Panc1 (cell line): Measurements from ENCODE around the gene SLC7A1. TPM values are rescaled to one million over a fixed set of nuclear protein-coding genes. Genes with fewer than 3 reads are reported as not detected.

Experiments used
- ATAC-seq: fragments of 200-7000 bp; cut with Tn5 transposase; 2 replicates; pipeline ENCODE4 v1.9.1; 2020; ENCODE audit warnings: mild to moderate bottlenecking, moderate library complexity
- BruUV-seq: library from RNA; stranded (reverse); fragments of 400-500 nt; replicated peaks from 2 replicates; lab custom pipeline; 2021; lab: Mats Ljungman, UMichigan
- CTCF ChIA-PET: fragments of 300-600 bp; sonication (Branson Sonifier 250); formaldehyde crosslinking; loops from one replicate; lab custom pipeline; 2022; ENCODE audit warnings: antibody characterized with exemption; lab: Charles Lee
- POLR2A ChIA-PET: fragments of 300-600 bp; sonication (Branson Sonifier 250); formaldehyde crosslinking; loops from one replicate; lab custom pipeline; 2022; ENCODE audit warnings: antibody characterized with exemption; lab: Charles Lee
- DNase-seq: peaks from one replicate; pipeline ENCODE4 v3.0.0-alpha.2; 2010; ENCODE audit warnings: low read depth, low spot score
- H3K27ac ChIP-seq: 2 replicates; pipeline ENCODE4 v1.5.1; 2011; ENCODE audit warnings: mild to moderate bottlenecking, low read length, inconsistent platforms
- H3K27me3 ChIP-seq: fragments of 200-500 bp; sonication (Bioruptor generic); 2 replicates; pipeline ENCODE4 v1.6.0; 2014; ENCODE audit warnings: low read length, inconsistent platforms; ENCODE audit not compliant: control insufficient read depth, insufficient read depth
- H3K36me3 ChIP-seq: fragments of 200-500 bp; sonication (Bioruptor generic); 2 replicates; pipeline ENCODE4 v1.5.1; 2014; ENCODE audit warnings: inconsistent platforms, mild to moderate bottlenecking, low read length, moderate library complexity; ENCODE audit not compliant: control insufficient read depth, insufficient read depth
- H3K4me1 ChIP-seq: 2 replicates; pipeline ENCODE4 v1.5.1; 2011; ENCODE audit warnings: inconsistent platforms, mild to moderate bottlenecking, low read length, moderate library complexity; ENCODE audit not compliant: control insufficient read depth, insufficient read depth
- H3K4me3 ChIP-seq, 2 experiments: 2 replicates each; pipeline ENCODE4 v1.5.1; 2011 to 2012; ENCODE audit warnings: low read depth in 2 of 2, low read length in 2 of 2, mild to moderate bottlenecking in 2 of 2, inconsistent platforms in 1 of 2, moderate library complexity in 1 of 2
- H3K9me3 ChIP-seq: fragments of 200-500 bp; sonication (Bioruptor generic); 2 replicates; pipeline ENCODE4 v1.5.1; 2014; ENCODE audit warnings: low read depth, mild to moderate bottlenecking, inconsistent platforms, low read length, moderate library complexity; ENCODE audit not compliant: control insufficient read depth, insufficient read depth
- POLR2AphosphoS5 ChIP-seq: IDR thresholded peaks from 2 replicates; pipeline ENCODE4 v1.6.1; 2012; ENCODE audit warnings: mild to moderate bottlenecking, low read depth, low read length, moderate library complexity
- SIN3A ChIP-seq: IDR thresholded peaks from 2 replicates; pipeline ENCODE4 v1.6.1; 2012; ENCODE audit warnings: low read depth, mild to moderate bottlenecking, low read length, moderate library complexity, borderline replicate concordance; ENCODE audit not compliant: insufficient read depth
- TCF7L2 ChIP-seq: IDR thresholded peaks from 2 replicates; pipeline ENCODE4 v1.6.1; 2011; ENCODE audit warnings: mild to moderate bottlenecking, low read depth, low read length, inconsistent platforms
- in situ Hi-C: cut with HindIII; loops from 2 replicates; pipeline ENCODE4 v1.10.0; 2016; ENCODE audit warnings: low sequenced_read_pairs, low pct_unique_long_range_greater_than_20kb
- intact Hi-C: fragments of 100-400 bp; cut with micrococcal nuclease; formaldehyde crosslinking; loops from one replicate; pipeline ENCODE4 v1.10.0; 2022; ENCODE audit not compliant: unreplicated experiment
- total RNA-seq: library from RNA; stranded (reverse); gene quantifications from one replicate; pipeline ENCODE4 v1.2.1, GENCODE V29; 2021; ENCODE audit not compliant: unreplicated experiment
- TF ChIP-seq, protein P1 (sequence below): fragments of 450-650 bp; IDR thresholded peaks from 2 replicates; pipeline ENCODE4 v1.5.1; 2017; ENCODE audit warnings: mild to moderate bottlenecking
- TF ChIP-seq, protein P2 (sequence below), 2 experiments: IDR thresholded peaks; 2 replicates each; pipeline ENCODE4 v1.6.1; 2011 to 2012; ENCODE audit warnings: low read depth in 2 of 2, control low read depth in 1 of 2, low read length in 1 of 2, mild to moderate bottlenecking in 1 of 2, moderate library complexity in 1 of 2; ENCODE audit not compliant: insufficient read depth in 1 of 2

SLC7A1 gene
- total RNA-seq, 1 experiment from 2014 or later: 63.3 TPM

DNA sequence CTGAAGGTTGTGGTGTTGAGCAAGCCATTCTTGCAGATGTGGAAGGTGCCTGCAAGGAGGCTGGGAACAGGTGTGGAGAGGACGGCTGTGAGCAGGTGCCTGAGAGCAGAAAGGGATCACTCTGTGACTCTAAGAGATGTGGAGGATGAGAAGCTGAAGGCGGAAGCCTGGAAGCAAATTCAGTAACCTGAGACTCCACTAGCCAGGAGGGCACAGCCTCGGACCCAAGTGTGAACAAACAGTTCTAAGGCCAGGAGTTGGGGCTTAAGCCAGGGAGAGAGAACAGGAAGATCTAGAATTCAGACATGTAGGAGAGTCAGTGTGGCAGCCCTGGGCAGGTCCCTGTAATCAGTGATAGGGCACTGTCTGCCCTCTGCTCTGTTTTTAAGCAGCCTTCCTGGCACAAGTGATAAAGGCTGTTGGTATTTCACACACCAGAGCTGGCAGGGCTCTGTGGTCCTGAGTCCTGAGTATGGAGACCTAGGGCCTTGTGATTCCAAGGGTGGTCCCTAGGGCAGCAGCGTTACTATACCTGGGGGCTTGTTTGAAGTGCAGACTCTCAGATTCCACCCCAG is 131.3 kb downstream of the SLC7A1 start:
- BruUV-seq: no TSS peak

DNA sequence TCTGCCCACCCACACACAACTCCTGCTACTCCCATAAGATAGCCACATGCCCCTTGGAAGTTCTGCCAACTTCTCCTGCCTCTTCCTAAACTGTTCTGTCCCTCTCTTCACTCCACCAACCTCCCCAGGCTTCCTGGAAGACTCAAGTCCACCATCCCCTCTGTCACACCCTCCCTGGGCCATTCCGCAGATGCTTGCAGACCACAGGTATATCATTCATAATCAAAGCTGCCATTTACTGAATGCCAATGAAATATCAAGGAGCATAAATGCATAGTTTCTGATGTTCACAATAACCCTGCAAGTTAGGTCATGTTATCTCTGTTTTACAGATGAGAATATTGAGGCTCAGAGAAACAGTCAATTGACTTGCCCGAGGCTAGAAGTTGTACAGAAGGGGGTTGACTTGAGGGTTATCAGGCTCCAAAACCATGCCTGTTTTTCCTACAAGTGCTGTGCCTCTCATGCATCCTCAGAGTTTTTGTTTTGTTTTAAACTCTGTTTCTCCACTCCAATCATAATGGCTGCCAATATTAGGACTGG is 135.6 kb downstream of the SLC7A1 start:
- H3K4me1 ChIP-seq: no peaks in the 10 kb centered on the region
- no peak for TF ChIP-seq SIN3A
- TF ChIP-seq TCF7L2: no peak
- TF ChIP-seq, protein P1, sequence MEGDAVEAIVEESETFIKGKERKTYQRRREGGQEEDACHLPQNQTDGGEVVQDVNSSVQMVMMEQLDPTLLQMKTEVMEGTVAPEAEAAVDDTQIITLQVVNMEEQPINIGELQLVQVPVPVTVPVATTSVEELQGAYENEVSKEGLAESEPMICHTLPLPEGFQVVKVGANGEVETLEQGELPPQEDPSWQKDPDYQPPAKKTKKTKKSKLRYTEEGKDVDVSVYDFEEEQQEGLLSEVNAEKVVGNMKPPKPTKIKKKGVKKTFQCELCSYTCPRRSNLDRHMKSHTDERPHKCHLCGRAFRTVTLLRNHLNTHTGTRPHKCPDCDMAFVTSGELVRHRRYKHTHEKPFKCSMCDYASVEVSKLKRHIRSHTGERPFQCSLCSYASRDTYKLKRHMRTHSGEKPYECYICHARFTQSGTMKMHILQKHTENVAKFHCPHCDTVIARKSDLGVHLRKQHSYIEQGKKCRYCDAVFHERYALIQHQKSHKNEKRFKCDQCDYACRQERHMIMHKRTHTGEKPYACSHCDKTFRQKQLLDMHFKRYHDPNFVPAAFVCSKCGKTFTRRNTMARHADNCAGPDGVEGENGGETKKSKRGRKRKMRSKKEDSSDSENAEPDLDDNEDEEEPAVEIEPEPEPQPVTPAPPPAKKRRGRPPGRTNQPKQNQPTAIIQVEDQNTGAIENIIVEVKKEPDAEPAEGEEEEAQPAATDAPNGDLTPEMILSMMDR: no peak
- no peak for TF ChIP-seq POLR2AphosphoS5
- TF ChIP-seq, protein P2, sequence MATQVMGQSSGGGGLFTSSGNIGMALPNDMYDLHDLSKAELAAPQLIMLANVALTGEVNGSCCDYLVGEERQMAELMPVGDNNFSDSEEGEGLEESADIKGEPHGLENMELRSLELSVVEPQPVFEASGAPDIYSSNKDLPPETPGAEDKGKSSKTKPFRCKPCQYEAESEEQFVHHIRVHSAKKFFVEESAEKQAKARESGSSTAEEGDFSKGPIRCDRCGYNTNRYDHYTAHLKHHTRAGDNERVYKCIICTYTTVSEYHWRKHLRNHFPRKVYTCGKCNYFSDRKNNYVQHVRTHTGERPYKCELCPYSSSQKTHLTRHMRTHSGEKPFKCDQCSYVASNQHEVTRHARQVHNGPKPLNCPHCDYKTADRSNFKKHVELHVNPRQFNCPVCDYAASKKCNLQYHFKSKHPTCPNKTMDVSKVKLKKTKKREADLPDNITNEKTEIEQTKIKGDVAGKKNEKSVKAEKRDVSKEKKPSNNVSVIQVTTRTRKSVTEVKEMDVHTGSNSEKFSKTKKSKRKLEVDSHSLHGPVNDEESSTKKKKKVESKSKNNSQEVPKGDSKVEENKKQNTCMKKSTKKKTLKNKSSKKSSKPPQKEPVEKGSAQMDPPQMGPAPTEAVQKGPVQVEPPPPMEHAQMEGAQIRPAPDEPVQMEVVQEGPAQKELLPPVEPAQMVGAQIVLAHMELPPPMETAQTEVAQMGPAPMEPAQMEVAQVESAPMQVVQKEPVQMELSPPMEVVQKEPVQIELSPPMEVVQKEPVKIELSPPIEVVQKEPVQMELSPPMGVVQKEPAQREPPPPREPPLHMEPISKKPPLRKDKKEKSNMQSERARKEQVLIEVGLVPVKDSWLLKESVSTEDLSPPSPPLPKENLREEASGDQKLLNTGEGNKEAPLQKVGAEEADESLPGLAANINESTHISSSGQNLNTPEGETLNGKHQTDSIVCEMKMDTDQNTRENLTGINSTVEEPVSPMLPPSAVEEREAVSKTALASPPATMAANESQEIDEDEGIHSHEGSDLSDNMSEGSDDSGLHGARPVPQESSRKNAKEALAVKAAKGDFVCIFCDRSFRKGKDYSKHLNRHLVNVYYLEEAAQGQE (IDR thresholded peaks at IDR 0.05; ENCODE audit: insufficient read depth in 1 of 2, low read depth in 2 of 2, low read length in 1 of 2): no peak
- in situ Hi-C loops: no loop called here
- ChIA-PET CTCF (no interaction called here), POLR2A (no interaction called here)
- BruUV-seq: no TSS peak
- H3K27ac ChIP-seq: no peak overlapping the region
- DNase-seq (no peak), ATAC-seq (no peak)
- H3K9me3 ChIP-seq: no peaks in the 10 kb centered on the region
- no peaks in the 10 kb centered on the region for H3K36me3 ChIP-seq
- no peak overlapping the region for H3K4me3 ChIP-seq
- no peaks in the 10 kb centered on the region for H3K27me3 ChIP-seq
- intact Hi-C loops: no loop called here

More for the DNA sequence above, 131.3 kb downstream of the SLC7A1 start:
- Histone ChIP-seq H3K27ac (no peak overlapping the region), H3K9me3 (no peaks in the 10 kb centered on the region), H3K4me1 (no peaks in the 10 kb centered on the region), H3K4me3 (no peak overlapping the region), H3K36me3 (no peaks in the 10 kb centered on the region), H3K27me3 (no peaks in the 10 kb centered on the region)
- ATAC-seq (no peak), DNase-seq (no peak)
- TF ChIP-seq SIN3A (no peak), POLR2AphosphoS5 (no peak), TCF7L2 (no peak)
- TF ChIP-seq, protein P2 (IDR thresholded peaks at IDR 0.05; ENCODE audit: insufficient read depth in 1 of 2, low read depth in 2 of 2, low read length in 1 of 2): no peak
- TF ChIP-seq, protein P1: no peak
- ChIA-PET POLR2A (no interaction called here), CTCF (no interaction called here)
- intact Hi-C loops (no loop called here), in situ Hi-C loops (no loop called here)
